DMS 273 (cell line): ENCODE results near the gene DCP1B.

ENCODE experiments used
- DNase-seq: peaks from one replicate; lab custom pipeline; 2025; ENCODE audit not compliant: unreplicated experiment; lab: John Stamatoyannopoulos, UW

DCP1B gene

DNA sequence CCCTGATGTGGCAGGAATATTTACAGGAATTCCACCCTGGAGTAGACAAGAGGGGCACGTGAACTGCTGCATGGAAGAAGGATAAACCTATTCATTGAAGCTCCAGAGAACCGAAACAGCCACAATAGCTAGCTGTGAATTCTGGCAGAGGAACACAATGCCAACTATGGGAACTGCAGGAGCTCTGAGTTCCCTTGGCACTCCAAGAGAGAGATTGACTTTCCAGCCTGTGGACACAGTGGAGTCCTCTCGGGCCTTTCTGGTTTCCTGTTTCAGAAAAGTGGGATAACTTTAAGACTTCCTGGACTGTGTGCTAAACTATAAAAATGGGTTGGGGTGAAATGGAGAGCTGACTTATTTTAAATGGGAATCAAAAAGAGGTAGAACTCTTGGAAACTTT is 97.7 kb downstream of the DCP1B start:
- no peak for DNase-seq

DNA sequence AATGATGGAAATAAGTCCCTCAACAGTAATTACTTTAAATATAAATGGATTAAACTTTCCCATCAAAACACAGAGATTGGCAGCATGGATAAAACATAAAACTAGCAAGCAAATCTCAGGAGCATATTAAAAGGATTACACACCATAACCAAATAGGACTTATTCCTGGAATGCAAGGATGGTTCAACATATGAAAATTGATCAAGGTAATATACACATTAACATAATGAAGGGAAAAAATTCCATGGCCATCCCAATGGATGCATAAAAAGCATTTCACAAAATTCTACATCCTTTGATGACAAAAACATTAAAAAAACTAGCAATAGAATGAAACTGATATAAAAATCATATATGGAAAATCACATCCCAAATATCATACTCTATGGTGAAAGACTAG is 99.4 kb downstream of the DCP1B start:
- no peak for DNase-seq

DNA sequence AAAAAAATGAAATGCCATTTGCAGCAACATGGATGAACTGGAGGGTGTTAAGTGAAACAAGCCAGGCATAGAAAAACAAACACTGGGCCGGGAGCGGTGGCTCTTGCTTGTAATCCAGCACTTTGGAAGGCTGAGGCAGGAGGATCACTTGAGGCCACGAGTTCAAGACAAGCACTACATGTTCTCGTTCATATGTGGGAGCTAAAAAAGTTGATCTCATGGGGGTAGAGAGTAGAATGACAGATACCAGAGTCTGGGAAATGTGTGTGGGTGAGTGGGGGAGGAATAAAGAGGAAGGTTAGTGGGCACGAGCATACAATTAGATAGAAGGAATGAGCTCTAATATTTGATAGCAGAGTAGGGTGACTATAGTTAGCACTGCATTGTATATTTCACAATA is 107.3 kb downstream of the DCP1B start:
- no peak for DNase-seq
